ENCODE measurements around the gene SGF29. TPM values are rescaled to one million over a fixed set of nuclear protein-coding genes. Genes with fewer than 3 reads are reported as not detected.

The SGF29 gene
- polyA plus RNA-seq (2013, experiment 1 of 2), result 14.7 TPM
- polyA plus RNA-seq (2013, experiment 2 of 2), result 14.1 TPM

DNA sequence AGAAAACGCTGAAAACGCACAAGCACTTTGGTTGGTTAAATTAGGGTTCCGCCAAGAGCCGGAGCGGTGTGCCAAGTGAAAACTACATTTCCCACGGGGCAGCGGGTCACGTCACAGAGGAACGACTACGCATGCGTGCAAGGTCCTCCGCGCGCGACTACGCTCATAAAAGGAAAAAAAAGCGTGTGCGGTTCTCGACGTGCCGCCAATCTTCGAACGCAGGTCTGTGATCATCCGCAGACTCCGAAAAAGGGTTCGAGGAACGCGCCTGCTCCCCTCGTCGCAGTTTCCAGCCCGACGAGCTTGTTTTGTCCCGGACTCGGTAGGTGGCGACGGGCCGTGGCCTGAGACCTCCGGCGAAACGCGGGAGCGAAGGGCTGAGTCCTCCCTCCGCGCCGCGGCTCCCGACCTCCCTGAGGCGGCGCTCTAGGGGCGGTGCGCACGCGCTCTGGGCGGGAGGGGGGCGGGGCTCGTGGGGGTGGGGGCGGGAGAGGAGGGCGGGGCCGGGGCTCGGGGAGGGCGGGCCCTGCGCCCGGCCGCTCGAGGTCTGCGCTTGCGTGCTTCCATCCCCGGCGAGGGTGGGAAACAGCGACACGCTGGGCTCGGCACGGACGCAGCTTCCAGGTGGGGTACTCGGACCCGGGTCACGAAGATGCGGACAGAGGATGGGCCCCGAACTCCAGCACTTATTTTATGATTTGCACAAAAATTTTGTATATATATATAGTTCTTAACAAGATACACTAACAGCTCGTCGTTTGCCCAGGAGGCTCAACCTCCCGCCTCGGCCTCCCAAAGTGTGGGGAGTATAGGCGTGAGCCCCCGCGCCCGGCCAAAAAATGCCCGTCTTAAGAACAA is at the start of gene SGF29:
Gene SGF29, plus strand, starts transcription at position 145 of the 858 bp plus-strand sequence. CDS start 27,150 bp downstream, outside the sequence.
- peak within 1 kb of the TSS; percentile 89 for H3K4me3 ChIP-seq (ENCODE audit: low read length)
- H3K27ac ChIP-seq (ENCODE audit: low read depth, low read length), result peak within 1 kb of the TSS; percentile 100
- H3K9me3 ChIP-seq (ENCODE audit: insufficient read depth, low read depth, low read length), result no peaks in the 10 kb centered on the region
- 7% methylated on average over 72 of the region's 88 CpGs for WGBS
- H3K27me3 ChIP-seq (ENCODE audit: insufficient read depth, low read length), result no peaks in the 10 kb centered on the region
- H3K36me3 ChIP-seq (ENCODE audit: insufficient read depth, low read length), result peaks cover 7% of the 10 kb centered on the region; the same call in 1 of the 2 replicates
- H3K9ac ChIP-seq (ENCODE audit: low read depth, low read length), result peak within 1 kb of the TSS; percentile 96
- no peaks in the 10 kb centered on the region for H3K4me1 ChIP-seq (ENCODE audit: insufficient read depth, low read length)

- H3K4me3 ChIP-seq (ENCODE audit: low read length), result no peak overlapping the region
- no peak overlapping the region for H3K27ac ChIP-seq (ENCODE audit: low read depth, low read length)
- no peaks in the 10 kb centered on the region for H3K27me3 ChIP-seq (ENCODE audit: insufficient read depth, low read length)
- 88% methylated on average over 8 of the region's 8 CpGs for WGBS
- H3K9ac ChIP-seq (ENCODE audit: low read depth, low read length), result no peak overlapping the region
- no peaks in the 10 kb centered on the region for H3K4me1 ChIP-seq (ENCODE audit: insufficient read depth, low read length)
- H3K36me3 ChIP-seq (ENCODE audit: insufficient read depth, low read length), result no peaks in the 10 kb centered on the region
- no peaks in the 10 kb centered on the region for H3K9me3 ChIP-seq (ENCODE audit: insufficient read depth, low read depth, low read length)
These were observed 48.9 kb upstream of the SGF29 start for GRCh38 chr16:28504707-28505404.

DNA sequence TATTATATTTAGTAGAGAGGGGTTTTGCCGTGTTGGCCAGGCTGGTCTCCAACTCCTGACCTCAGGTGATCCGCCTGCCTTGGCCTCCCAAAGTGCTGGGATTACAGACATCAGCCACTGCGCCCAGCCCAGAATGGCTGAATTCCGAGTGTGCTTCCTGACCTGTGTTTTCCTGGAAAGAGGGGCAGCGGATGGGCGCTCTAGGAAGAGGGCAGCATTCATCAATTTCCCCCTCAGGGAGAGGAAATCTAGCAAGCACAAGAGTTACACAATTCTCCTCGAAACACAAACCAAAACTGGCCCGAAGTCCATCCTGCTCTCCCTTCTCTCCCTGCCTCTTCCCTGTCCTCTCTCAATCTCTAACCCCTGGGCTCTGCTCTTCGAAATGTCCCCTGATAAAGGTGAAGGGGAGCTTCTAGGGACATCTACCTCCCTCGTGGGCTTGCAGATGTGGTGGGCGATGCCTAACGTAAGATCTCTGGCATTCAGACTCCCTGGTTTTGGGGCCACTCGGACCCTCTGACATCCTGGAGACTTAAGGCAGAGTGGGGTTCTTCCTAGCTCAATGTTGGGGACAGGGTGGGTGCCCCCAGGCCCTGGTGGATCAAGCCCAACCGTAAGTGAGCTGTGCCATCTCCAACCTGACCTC is 48.1 kb upstream of the SGF29 start:
- 90% methylated on average over 14 of the region's 14 CpGs for WGBS
- Histone ChIP-seq H3K9me3 (ENCODE audit: insufficient read depth, low read depth, low read length) (no peaks in the 10 kb centered on the region), H3K4me3 (ENCODE audit: low read length) (no peak overlapping the region), H3K4me1 (ENCODE audit: insufficient read depth, low read length) (no peaks in the 10 kb centered on the region), H3K27ac (ENCODE audit: low read depth, low read length) (no peak overlapping the region), H3K9ac (ENCODE audit: low read depth, low read length) (no peak overlapping the region), H3K36me3 (ENCODE audit: insufficient read depth, low read length) (no peaks in the 10 kb centered on the region), H3K27me3 (ENCODE audit: insufficient read depth, low read length) (no peaks in the 10 kb centered on the region)

- 89% methylated on average over 3 of the region's 3 CpGs for WGBS
These were observed 42.7 kb upstream of the SGF29 start for GRCh38 chr16:28511031-28511430.

DNA sequence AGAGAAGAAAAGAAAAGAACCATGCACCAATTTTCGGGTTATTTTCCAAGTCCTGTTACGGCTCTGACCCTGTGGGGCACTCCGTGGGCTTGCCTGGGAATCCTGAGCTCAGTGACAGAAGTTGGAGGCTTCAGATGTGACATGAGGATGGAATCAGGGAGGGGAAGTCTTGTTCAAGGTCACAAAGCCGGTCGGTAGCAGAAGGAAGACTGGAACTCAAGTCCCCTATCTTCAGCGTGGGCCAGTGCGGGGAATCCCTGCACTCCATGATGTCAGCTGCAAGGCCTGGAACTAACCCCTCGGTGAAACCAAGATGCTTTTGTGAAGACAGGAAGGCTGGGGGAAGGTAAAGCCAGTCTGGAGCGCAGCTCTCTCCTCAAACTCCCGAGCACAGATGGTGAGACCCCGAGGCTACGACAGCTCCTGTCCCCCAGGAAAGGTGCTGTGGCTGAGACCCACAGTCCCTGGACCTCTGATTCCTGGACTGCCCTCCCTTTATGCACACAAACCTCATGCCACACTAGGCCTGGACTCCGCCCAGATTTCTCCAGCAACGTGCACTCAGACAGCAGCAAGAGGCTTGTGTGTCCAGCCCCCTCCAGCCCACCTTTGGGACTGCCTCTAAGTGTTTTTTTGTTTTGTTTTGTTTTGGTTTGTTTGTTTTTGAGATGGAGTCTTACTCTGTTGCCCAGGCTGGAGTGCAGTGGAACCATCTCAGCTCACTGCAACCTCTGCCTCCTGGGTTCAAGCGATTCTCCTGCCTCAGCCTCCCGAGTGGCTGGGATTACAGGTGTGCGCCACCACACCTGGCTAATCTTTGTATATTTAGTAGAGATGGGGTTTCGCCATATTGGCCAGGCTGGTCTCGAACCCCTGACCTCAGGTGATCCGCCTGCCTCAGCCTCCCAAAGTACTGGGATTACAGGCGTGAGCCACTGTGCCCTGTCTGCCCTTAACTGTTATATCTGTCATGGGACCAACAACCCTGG is 41.6 kb upstream of the SGF29 start:
- H3K9ac ChIP-seq (ENCODE audit: low read depth, low read length), result no peak overlapping the region
- H3K4me3 ChIP-seq (ENCODE audit: low read length), result no peak overlapping the region
- no peaks in the 10 kb centered on the region for H3K36me3 ChIP-seq (ENCODE audit: insufficient read depth, low read length)
- H3K4me1 ChIP-seq (ENCODE audit: insufficient read depth, low read length), result no peaks in the 10 kb centered on the region
- WGBS, result 91% methylated on average over 21 of the region's 21 CpGs
- H3K9me3 ChIP-seq (ENCODE audit: insufficient read depth, low read depth, low read length), result no peaks in the 10 kb centered on the region
- H3K27ac ChIP-seq (ENCODE audit: low read depth, low read length), result no peak overlapping the region
- no peaks in the 10 kb centered on the region for H3K27me3 ChIP-seq (ENCODE audit: insufficient read depth, low read length)

More at GRCh38 chr16:28511031-28511430, 42.7 kb upstream of the SGF29 start:
- Histone ChIP-seq H3K27me3 (ENCODE audit: insufficient read depth, low read length) (no peaks in the 10 kb centered on the region), H3K27ac (ENCODE audit: low read depth, low read length) (no peak overlapping the region), H3K4me3 (ENCODE audit: low read length) (no peak overlapping the region), H3K36me3 (ENCODE audit: insufficient read depth, low read length) (no peaks in the 10 kb centered on the region), H3K9ac (ENCODE audit: low read depth, low read length) (no peak overlapping the region), H3K4me1 (ENCODE audit: insufficient read depth, low read length) (no peaks in the 10 kb centered on the region), H3K9me3 (ENCODE audit: insufficient read depth, low read depth, low read length) (no peaks in the 10 kb centered on the region)

GRCh38 chr16:28513484-28514181 is 40.1 kb upstream of the SGF29 start:
- Histone ChIP-seq H3K36me3 (ENCODE audit: insufficient read depth, low read length) (no peaks in the 10 kb centered on the region), H3K9me3 (ENCODE audit: insufficient read depth, low read depth, low read length) (no peaks in the 10 kb centered on the region), H3K9ac (ENCODE audit: low read depth, low read length) (no peak overlapping the region), H3K27ac (ENCODE audit: low read depth, low read length) (no peak overlapping the region), H3K4me1 (ENCODE audit: insufficient read depth, low read length) (no peaks in the 10 kb centered on the region), H3K27me3 (ENCODE audit: insufficient read depth, low read length) (no peaks in the 10 kb centered on the region), H3K4me3 (ENCODE audit: low read length) (no peak overlapping the region)
- 89% methylated on average over 12 of the region's 12 CpGs for WGBS

GRCh38 chr16:28514246-28514645 is 39.5 kb upstream of the SGF29 start:
- Histone ChIP-seq H3K9ac (ENCODE audit: low read depth, low read length) (no peak overlapping the region), H3K36me3 (ENCODE audit: insufficient read depth, low read length) (no peaks in the 10 kb centered on the region), H3K27ac (ENCODE audit: low read depth, low read length) (no peak overlapping the region), H3K27me3 (ENCODE audit: insufficient read depth, low read length) (no peaks in the 10 kb centered on the region), H3K4me3 (ENCODE audit: low read length) (no peak overlapping the region), H3K4me1 (ENCODE audit: insufficient read depth, low read length) (no peaks in the 10 kb centered on the region), H3K9me3 (ENCODE audit: insufficient read depth, low read depth, low read length) (no peaks in the 10 kb centered on the region)
- WGBS, result 92% methylated on average over 7 of the region's 7 CpGs

DNA sequence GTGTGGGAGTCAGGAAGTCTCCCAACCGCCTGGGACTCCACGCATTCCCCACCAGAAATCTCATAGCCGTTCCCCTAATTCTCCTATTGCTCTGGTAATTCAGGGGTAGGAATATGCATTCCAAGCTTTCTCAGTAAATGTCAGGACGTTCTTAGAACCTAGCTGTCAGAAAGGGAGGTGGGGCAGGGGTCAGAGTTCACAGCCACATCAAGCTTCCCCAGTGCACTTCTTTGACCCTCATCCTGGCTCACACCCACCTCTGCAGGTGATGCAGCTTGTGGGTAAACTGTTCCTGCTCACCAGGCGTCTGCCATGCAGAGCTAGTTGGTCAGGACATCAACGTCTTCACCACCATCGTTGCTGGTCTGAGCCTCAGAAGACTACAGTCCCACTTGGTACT is 33.0 kb upstream of the SGF29 start:
- Histone ChIP-seq H3K27me3 (ENCODE audit: insufficient read depth, low read length) (no peaks in the 10 kb centered on the region), H3K9me3 (ENCODE audit: insufficient read depth, low read depth, low read length) (no peaks in the 10 kb centered on the region), H3K9ac (ENCODE audit: low read depth, low read length) (no peak overlapping the region), H3K27ac (ENCODE audit: low read depth, low read length) (no peak overlapping the region), H3K4me3 (ENCODE audit: low read length) (no peak overlapping the region), H3K36me3 (ENCODE audit: insufficient read depth, low read length) (no peaks in the 10 kb centered on the region), H3K4me1 (ENCODE audit: insufficient read depth, low read length) (no peaks in the 10 kb centered on the region)
- 80% methylated on average over 5 of the region's 7 CpGs for WGBS

- Histone ChIP-seq H3K27me3 (ENCODE audit: insufficient read depth, low read length) (no peaks in the 10 kb centered on the region), H3K9me3 (ENCODE audit: insufficient read depth, low read depth, low read length) (no peaks in the 10 kb centered on the region), H3K27ac (ENCODE audit: low read depth, low read length) (no peak overlapping the region), H3K36me3 (ENCODE audit: insufficient read depth, low read length) (no peaks in the 10 kb centered on the region), H3K4me3 (ENCODE audit: low read length) (no peak overlapping the region), H3K4me1 (ENCODE audit: insufficient read depth, low read length) (no peaks in the 10 kb centered on the region), H3K9ac (ENCODE audit: low read depth, low read length) (no peak overlapping the region)
- WGBS, result 93% methylated on average over 6 of the region's 6 CpGs
These were observed 32.3 kb upstream of the SGF29 start for GRCh38 chr16:28521436-28521835.

- WGBS, result 90% methylated on average over 11 of the region's 11 CpGs
- no peaks in the 10 kb centered on the region for H3K9me3 ChIP-seq (ENCODE audit: insufficient read depth, low read depth, low read length)
- no peaks in the 10 kb centered on the region for H3K4me1 ChIP-seq (ENCODE audit: insufficient read depth, low read length)
- H3K36me3 ChIP-seq (ENCODE audit: insufficient read depth, low read length), result no peaks in the 10 kb centered on the region
- no peak overlapping the region for H3K27ac ChIP-seq (ENCODE audit: low read depth, low read length)
- no peak overlapping the region for H3K9ac ChIP-seq (ENCODE audit: low read depth, low read length)
- H3K27me3 ChIP-seq (ENCODE audit: insufficient read depth, low read length), result no peaks in the 10 kb centered on the region
- H3K4me3 ChIP-seq (ENCODE audit: low read length), result no peak overlapping the region
These were observed 30.9 kb upstream of the SGF29 start for GRCh38 chr16:28522792-28523191.
